ENCODE data around the gene DYNLT4. TPM values are rescaled to one million over a fixed set of nuclear protein-coding genes. Genes with fewer than 3 reads are reported as not detected.

The DYNLT4 gene
- total RNA-seq, 1 donor from 2014 or later: not detected

Other genes starting within 250 kb of the DYNLT4 start
- 4.4 and 5.9 TPM in 2 replicates for gene TMEM53, start 132.9 kb downstream of the DYNLT4 start, total RNA-seq
- not detected in 2 replicates for gene ARMH1, start 132.6 kb downstream of the DYNLT4 start, total RNA-seq
- not detected in 2 replicates for gene RNU5D-1, start 76.2 kb downstream of the DYNLT4 start, total RNA-seq
- 11.7 and 45.5 TPM in 2 replicates for gene KIF2C, start 67.5 kb downstream of the DYNLT4 start, total RNA-seq
- gene RPS8, start 31.8 kb downstream of the DYNLT4 start, total RNA-seq: 1,197 and 2,124 TPM in 2 replicates
- gene BEST4, start 19.2 kb downstream of the DYNLT4 start, total RNA-seq: not detected in 2 replicates
- 18.8 and 43.1 TPM in 2 replicates for gene PLK3, start 7.0 kb downstream of the DYNLT4 start, total RNA-seq
- 7.0 and 8.5 TPM in 2 replicates for gene BTBD19, start 1.2 kb upstream of the DYNLT4 start, total RNA-seq
- under 0.01 and 0.05 TPM in 2 replicates for gene PTCH2, start 35.9 kb upstream of the DYNLT4 start, total RNA-seq
- 22.8 and 26.5 TPM in 2 replicates for gene EIF2B3, start 179.2 kb upstream of the DYNLT4 start, total RNA-seq
- 32.2 and 54.8 TPM in 2 replicates for gene HECTD3, start 204.0 kb upstream of the DYNLT4 start, total RNA-seq
- gene UROD, start 204.9 kb upstream of the DYNLT4 start, total RNA-seq: 207 and 231 TPM in 2 replicates